ENCODE results near the gene NR6A1.

Gene NR6A1

DNA sequence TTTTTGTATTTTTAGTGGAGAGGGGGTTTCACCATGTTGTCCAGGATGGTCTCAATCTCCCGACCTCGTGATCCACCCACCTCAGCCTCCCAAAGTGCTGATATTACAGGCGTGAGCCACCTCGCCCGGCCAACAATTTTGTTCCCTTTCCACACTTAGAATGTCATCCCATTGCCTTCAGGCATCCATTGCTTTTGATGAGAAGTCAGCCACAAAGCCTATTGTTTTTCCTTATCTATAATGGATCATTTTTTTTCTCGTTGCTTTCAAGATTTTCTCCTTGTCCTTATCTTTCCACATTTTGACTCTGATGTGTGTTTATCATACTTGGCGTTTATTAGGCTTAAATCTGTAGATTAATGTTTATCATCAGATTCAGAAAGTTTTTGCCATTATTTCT, 64.4 kb downstream of the NR6A1 start:
- peaks cover 2% of the 10 kb centered on the region; the same call in 1 of the 2 replicates for H3K4me1 ChIP-seq (ENCODE audit: control insufficient read depth, low read length)
- H3K79me2 ChIP-seq (ENCODE audit: control insufficient read depth, low read length), result no peaks in the 10 kb centered on the region
- H3K27me3 ChIP-seq (ENCODE audit: control insufficient read depth, low read length), result no peaks in the 10 kb centered on the region
- H3K27ac ChIP-seq (ENCODE audit: low read depth, low read length), result no peak overlapping the region
- no peaks in the 10 kb centered on the region; the same call in 1 of the 2 replicates for H3K36me3 ChIP-seq (ENCODE audit: control insufficient read depth, low read length)
- TF ChIP-seq, protein P1, sequence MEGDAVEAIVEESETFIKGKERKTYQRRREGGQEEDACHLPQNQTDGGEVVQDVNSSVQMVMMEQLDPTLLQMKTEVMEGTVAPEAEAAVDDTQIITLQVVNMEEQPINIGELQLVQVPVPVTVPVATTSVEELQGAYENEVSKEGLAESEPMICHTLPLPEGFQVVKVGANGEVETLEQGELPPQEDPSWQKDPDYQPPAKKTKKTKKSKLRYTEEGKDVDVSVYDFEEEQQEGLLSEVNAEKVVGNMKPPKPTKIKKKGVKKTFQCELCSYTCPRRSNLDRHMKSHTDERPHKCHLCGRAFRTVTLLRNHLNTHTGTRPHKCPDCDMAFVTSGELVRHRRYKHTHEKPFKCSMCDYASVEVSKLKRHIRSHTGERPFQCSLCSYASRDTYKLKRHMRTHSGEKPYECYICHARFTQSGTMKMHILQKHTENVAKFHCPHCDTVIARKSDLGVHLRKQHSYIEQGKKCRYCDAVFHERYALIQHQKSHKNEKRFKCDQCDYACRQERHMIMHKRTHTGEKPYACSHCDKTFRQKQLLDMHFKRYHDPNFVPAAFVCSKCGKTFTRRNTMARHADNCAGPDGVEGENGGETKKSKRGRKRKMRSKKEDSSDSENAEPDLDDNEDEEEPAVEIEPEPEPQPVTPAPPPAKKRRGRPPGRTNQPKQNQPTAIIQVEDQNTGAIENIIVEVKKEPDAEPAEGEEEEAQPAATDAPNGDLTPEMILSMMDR (IDR thresholded peaks at IDR 0.05; ENCODE audit: low read depth, low read length, poor library complexity, severe bottlenecking), result no peak
- no peak overlapping the region for H3K4me2 ChIP-seq (ENCODE audit: low read length)
- no peaks in the 10 kb centered on the region for H3K9me3 ChIP-seq (ENCODE audit: control insufficient read depth, insufficient read depth, low read length)
- H3F3A ChIP-seq (ENCODE audit: control insufficient read depth, insufficient read depth), result no peaks in the 10 kb centered on the region
- H3K4me3 ChIP-seq (ENCODE audit: low read length), result no peak overlapping the region
- no peaks in the 10 kb centered on the region for H4K20me1 ChIP-seq (ENCODE audit: control insufficient read depth, insufficient read depth, low read depth, low read length)
- H3K9me2 ChIP-seq (replicated peaks; ENCODE audit: control insufficient read depth, low read length), result no peaks in the 10 kb centered on the region

DNA sequence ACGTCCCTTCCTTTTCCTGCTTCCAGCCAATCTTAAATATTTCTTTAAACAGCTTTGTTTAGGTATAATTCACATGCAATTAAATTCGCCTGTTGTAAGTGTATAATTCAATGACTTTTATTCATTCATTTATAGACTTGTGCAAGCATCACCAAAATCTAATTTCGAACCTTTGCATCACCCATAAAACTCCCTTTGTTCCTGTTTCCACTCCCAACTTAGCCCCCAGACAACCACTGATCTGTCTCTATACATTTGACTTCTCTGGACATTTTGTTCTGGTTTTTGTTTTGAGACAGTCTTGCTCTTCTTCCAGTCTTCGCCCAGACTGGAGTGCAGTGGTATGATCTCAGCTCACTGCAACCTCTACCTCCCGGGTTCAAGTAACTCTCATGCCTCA, 71.5 kb downstream of the NR6A1 start:
- Histone ChIP-seq H3K27me3 (ENCODE audit: control insufficient read depth, low read length) (no peaks in the 10 kb centered on the region), H3K4me3 (ENCODE audit: low read length) (no peak overlapping the region), H3K27ac (ENCODE audit: low read depth, low read length) (no peak overlapping the region), H3K4me2 (ENCODE audit: low read length) (no peak overlapping the region), H3K9me3 (ENCODE audit: control insufficient read depth, insufficient read depth, low read length) (no peaks in the 10 kb centered on the region), H4K20me1 (ENCODE audit: control insufficient read depth, insufficient read depth, low read depth, low read length) (no peaks in the 10 kb centered on the region), H3F3A (ENCODE audit: control insufficient read depth, insufficient read depth) (peaks cover 9% of the 10 kb centered on the region; the same call in 1 of the 2 replicates), H3K36me3 (ENCODE audit: control insufficient read depth, low read length) (no peaks in the 10 kb centered on the region; the same call in 1 of the 2 replicates), H3K9me2 (replicated peaks; ENCODE audit: control insufficient read depth, low read length) (no peaks in the 10 kb centered on the region), H3K4me1 (ENCODE audit: control insufficient read depth, low read length) (no peaks in the 10 kb centered on the region), H3K79me2 (ENCODE audit: control insufficient read depth, low read length) (no peaks in the 10 kb centered on the region)
- TF ChIP-seq EZH2phosphoT487 (IDR thresholded peaks at IDR 0.05; ENCODE audit: borderline replicate concordance, low read length), result no peak
- TF ChIP-seq, protein P1 (IDR thresholded peaks at IDR 0.05; ENCODE audit: low read depth, low read length, poor library complexity, severe bottlenecking), result no peak

DNA sequence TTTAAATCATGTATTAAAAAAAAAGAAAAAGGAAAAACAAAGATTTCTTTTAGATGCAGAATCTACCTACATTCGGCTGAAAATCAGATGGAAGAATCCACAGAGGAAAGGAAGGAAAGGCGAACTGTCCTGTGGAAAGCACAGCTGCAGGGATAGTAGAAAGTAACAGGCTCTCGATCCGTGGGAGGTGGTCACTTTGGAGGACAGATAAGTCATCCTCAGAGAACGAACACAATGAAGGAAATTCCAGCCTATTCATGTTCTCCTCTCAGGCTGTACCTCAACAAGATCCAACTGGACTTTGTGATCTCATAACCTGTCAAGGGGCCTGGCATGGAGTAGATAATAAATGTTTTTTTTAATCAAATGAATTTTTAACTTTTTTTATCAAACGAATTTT, 72.8 kb downstream of the NR6A1 start:
- no peaks in the 10 kb centered on the region for H3K9me2 ChIP-seq (replicated peaks; ENCODE audit: control insufficient read depth, low read length)
- no peak overlapping the region for H3K4me2 ChIP-seq (ENCODE audit: low read length)
- TF ChIP-seq EZH2phosphoT487 (IDR thresholded peaks at IDR 0.05; ENCODE audit: borderline replicate concordance, low read length), result no peak
- TF ChIP-seq, protein P1 (IDR thresholded peaks at IDR 0.05; ENCODE audit: low read depth, low read length, poor library complexity, severe bottlenecking), result no peak
- H3K27me3 ChIP-seq (ENCODE audit: control insufficient read depth, low read length), result no peaks in the 10 kb centered on the region
- H3K4me3 ChIP-seq (ENCODE audit: low read length), result no peak overlapping the region
- H3K36me3 ChIP-seq (ENCODE audit: control insufficient read depth, low read length), result no peaks in the 10 kb centered on the region; the same call in 1 of the 2 replicates
- H3K9me3 ChIP-seq (ENCODE audit: control insufficient read depth, insufficient read depth, low read length), result no peaks in the 10 kb centered on the region
- H3K79me2 ChIP-seq (ENCODE audit: control insufficient read depth, low read length), result no peaks in the 10 kb centered on the region
- H3K4me1 ChIP-seq (ENCODE audit: control insufficient read depth, low read length), result no peaks in the 10 kb centered on the region
- H3K27ac ChIP-seq (ENCODE audit: low read depth, low read length), result no peak overlapping the region
- no peaks in the 10 kb centered on the region for H4K20me1 ChIP-seq (ENCODE audit: control insufficient read depth, insufficient read depth, low read depth, low read length)
- H3F3A ChIP-seq (ENCODE audit: control insufficient read depth, insufficient read depth), result peaks cover 9% of the 10 kb centered on the region; the same call in 1 of the 2 replicates
